CD4-positive, alpha-beta T cell treated with Interleukin-10 for 1 hour (primary cell): ENCODE results near the gene FAM193B.

Source experiments
- DNase-seq: peaks from one replicate; pipeline ENCODE4 v3.0.0-alpha.2; 2020

FAM193B gene

DNA sequence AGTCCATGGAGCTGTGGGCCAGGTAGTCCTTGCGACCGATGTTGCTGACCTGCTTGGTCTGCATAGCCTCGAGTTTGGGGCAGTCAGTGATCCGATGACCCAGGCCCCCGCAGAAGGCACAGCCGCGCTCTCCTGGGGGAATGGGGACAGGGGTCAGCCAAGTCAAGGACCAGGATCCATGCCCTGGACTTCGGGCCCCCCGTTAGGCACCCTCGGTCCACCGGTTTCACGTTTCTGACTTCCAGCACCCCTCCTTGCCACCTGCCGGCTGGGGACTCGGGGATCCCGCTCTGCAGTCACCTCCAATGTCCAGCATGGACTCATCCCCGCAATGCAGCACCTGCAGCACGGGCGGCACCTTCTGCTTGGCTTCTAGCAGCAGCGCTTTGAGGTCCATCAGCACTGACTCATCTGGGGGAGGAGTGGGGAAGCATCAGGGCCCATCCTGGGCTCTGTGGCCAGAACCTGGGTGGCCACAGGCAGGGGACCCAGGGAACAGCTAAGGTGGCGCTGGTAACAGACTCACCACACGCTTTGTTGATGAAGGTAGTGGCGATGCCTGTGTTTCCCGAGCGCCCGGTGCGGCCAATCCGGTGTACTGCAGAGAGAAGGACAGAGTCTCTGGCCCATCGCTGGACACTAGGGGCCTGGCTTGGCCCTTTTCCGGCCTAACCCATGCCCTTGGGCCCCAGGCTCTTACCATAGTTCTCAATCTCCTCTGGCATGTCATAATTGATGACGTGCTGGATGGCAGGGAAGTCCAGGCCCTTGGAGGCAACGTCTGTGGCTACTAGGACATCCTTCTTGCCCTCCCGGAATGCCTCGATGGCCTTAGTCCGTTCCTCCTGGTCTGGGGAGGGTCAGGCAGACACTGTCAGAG, 42.3 kb downstream of the FAM193B start:
- no peak for DNase-seq

DNA sequence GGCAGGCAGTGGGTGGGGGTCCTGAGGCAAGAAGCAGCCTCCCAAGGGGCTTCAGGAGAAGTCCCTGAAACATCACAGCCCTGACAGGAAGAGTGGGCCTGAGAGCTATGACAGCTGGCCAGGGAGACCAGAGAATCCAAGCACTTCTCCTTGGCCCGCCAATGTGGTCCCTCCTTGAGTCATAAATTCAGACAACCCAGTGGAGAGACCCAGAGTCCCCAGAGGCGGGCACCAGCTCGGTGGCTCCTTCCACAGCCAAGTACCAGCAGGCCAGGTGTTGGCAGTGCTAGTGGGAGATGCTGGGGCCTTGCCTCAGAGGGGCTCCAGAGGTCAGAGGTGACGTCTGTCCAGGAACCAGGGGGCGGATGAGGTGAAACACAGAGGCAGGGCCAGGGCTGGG, 43.2 kb downstream of the FAM193B start:
- no peak for DNase-seq

DNA sequence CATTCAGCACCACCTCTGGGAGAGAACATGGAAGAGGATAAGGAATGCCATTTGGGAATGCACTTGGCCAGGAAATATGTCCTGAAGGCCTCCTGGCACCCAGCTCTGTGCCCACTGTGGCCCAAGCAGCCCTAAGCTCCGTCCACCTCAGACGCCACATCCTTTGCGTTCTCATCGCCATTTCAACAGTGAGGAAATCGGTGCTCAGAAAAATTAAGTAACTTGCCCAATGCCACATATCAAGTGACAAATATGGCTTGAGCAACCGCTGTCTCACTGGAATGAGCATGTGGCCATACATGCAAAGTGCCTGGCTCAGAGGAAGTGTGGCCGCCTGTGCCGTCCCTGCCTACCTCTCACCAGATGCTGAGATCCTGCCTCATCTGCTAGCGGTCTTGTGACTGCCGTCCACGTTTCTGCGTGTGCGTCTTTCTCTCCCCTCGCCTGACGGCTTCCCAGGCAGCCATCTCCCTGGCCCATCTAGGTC, 43.8 kb downstream of the FAM193B start:
- no peak for DNase-seq

DNA sequence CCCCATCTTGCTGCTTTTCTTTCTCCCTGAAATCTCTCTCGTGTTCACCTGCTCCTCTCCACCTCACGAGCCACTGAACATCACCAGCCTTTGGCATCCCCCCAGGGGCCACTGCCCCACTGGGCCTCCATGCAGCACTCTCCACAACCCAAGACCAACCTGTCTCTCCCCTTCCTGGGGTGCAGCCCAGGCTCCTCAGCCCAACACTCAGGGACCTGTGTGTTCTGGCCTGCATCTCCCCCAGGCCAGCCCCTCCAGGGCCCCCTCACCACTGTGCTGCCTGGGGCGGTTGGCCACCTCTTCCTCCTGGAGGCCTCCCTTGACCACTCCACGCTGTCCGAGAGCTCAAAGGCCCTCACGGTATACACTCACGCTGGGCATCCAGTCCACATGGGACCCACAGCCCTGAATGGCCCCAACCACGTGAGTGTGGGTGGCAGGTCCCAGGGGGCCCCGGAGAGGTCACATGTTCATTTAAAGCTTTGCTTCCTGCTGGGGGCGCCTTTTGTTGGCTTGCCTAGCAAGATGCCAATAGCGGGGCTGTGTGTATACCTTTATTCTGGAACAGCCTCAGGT, 44.3 kb downstream of the FAM193B start:
- DNase-seq = no peak

DNA sequence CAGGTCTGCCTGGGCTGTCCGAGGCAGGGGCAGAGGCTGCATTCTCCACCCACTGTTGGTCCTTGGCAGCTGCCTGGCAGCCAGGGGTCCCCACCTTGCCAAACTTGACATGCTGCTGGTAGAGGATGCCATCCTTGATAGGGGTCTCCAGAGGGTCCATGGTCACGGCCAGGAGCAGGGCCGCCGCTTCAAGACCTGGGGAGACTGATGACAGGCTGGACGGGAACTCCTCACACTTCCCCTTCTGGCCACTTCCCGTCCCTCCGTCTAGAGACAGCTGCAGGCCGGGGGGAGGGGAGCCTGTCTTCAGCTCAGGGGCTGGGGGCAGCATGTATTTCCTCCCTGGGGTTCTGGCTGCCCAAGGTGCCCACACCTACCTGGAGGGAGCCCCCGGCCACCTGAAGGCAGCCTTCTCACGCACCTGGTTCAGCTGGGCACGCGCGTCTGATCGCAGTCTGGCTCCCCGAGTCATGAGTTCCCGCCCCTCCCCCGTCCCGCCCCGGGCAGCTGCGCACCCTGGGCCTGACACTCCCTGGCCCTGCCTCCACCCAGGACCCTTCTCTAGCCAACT, 44.9 kb downstream of the FAM193B start, which contains the start of gene DOK3:
Gene DOK3 (minus strand): TSS at position 446 of the 571 bp plus-strand sequence. CDS start 286 bp downstream, at position 160.
- DNase-seq = no peak

DNA sequence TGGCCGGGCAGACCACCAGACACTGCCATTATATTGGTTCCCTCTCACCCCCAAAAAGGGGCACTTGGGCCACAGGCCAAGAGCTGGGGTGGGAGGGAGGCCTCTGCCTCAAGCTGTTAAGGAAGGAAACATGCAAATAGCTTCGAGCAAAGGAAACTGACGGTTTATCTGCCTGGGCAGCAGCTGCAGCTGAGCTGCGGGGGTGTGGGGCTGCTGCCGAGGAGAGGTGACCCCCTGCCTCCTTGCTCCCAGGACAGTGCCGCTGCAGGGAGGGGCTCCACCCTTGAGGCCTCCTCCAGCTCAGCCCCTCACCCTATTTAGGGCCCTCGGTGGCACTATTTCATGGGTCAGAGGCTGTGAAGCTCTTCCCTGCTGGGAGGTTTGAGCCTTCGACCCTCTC, 45.5 kb downstream of the FAM193B start:
- no peak for DNase-seq

DNA sequence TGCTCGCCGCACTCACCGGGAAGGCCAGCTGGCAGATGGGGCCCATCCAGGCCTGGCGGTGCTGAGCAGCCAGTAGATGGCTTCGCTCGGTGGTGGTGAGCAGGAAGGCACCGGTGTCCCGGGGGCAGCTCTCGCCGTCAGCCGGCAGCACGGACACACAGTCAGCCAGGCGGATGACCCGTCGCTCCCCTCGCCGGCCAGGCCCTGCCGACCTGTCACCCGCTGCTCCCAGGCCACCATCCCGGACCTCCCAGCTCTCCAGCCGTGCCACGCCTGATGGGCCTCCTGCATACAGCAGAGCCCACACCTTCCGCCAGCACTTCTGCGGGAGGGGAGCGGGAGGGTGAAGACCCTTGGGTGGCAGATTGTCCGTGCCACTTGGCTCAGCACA, 46.1 kb downstream of the FAM193B start:
- DNase-seq = no peak

DNA sequence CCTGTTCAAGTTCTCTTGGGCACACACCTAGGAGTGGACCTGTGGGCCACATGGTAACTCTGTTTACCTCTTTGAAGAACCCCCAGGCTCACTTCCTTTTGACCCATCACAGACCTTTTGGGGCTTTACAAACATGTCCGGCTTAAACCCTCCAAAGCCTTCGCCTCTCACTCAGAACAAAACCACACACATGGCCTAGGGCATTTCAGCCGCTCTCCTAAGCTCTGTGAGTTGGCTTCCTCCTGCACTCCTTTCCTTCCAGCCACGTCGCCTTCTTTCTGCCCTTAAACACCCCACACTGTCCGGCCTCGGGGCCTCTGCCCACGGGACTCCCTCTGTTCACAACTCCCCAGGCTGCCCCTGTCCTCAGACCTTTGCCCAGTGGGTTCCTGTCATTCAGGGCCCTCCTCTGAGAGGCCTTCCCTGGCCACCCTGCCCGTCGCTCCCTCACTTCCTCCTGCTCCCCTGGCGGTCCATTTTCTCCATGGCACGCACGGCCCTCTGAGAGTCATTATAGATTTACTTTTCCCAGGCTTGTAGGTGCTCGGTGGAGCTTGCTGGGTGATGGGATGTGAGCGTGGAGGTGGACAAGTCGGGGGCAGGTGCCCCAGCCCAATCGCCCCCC, 46.7 kb downstream of the FAM193B start:
- no peak for DNase-seq

DNA sequence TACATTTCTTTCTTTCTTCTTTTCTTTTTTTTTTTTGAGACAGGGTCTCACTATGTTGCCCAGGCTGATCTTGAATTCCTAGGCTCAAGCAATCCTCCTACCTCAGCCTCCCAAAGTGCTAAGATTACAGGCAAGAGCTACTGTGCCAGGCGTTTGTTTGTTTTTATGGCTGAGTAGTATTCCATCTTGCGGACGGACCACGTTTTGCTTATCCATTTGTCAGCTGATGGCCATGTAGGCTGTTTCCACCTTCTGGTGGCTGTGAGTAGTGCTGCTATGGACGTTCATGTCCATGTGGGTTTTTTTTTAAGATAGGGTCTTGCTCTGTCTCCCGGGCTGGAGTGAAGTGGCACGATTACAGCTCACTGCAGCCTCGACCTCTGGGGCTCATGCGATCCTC, 47.2 kb downstream of the FAM193B start:
- no peak for DNase-seq

DNA sequence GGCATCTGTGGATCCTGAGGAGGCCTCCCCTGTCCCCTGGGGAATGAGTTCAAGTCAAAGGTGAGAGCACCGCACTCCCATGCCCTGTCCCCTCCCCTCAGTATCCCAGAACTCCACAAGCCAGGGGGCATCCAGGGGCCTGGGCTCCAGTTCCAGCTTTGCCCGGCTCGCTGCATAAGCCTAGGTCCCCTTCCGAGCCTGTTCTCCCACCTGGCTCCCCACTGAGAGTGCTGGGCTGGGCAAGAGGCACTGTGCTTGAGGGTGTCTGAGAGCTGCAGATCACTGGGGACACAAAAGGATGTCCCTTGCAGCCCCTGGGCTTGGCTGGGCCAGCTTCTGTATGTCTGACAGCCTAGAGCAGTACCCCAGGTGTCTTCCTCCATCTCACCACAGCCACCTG, 49.3 kb downstream of the FAM193B start:
- no peak for DNase-seq

DNA sequence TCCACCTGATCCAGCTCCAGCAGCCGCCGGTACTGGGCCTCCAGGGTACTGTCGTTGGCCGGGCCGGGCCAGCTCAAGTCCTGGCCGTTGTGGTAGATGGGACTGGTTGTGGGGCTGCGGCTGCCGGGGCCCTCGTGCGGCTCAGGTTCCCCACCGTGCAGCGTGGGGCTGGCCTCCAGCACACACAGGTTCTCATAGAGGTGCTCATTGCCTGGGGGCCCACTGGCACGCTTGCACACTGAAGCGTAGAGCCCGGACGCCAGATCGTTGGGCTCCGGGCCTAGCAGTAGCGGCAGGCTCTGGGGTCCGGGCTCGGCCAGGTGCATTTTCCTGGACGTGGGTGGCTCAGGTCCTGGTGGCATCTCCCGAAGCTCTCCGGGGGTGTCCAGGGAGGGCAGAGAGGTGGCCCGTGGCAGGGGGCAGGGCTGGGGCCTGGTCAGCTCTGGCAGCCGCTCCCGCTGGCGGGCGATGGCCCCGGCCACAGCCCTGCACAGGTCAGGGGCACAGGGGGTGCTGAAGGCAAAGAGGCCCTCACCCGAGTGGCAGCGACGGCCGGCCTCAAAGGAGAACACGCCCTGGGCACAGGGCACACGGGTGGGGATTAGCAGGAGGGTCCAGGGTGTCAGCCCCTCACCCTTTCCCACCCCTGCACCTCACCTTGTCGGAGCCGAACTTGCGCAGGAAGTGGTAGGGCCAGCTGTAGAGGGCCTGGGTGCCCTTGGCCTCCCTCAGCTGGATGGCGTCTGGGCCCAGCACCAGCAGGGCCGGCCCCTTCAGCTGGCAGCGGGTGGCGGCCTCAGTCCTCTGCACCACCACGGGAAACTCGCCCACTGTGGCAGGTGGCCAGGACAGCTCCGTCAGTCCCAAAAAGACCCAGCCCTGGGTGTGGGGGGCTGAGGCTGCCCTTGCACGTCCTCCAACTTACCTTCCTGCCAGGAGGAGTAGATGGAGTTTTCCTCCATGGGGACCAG, 50.0 kb downstream of the FAM193B start:
- no peak for DNase-seq

DNA sequence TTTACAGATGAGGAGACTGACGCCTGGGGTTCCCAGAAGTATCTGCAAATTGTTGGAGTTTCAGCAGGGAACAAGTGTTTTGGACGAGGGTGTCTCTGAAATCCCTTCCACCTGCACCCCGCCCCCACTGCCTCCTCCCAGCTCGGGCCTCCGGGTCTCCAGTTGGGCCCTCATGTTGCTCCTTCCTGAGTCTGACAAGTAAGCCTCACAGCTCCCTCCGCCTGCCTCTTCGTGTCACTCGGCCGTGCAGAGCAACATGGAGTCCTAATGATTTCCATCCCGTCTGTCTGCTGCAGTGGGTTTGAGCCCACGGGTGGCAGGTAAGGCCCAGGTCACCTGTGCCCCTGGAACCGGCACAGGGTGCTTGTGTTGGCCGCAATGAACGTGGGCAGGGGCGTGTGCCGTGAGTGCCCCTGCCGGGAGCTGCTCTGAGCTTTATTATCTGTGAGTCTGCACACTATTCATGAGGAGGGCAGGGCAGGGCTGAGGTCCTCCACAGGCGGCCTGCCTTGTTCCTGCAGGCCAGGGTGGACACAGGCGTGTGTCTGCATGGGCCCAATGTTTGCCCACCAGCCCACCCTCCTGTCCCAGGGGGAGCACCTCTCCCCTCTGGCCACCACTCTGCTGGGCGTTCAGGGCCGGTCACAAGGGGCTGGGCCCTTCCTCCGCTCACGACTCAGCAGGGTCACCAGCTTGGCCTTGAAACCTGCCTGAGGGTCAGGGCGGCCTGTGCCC, 50.8 kb downstream of the FAM193B start:
- no peak for DNase-seq

DNA sequence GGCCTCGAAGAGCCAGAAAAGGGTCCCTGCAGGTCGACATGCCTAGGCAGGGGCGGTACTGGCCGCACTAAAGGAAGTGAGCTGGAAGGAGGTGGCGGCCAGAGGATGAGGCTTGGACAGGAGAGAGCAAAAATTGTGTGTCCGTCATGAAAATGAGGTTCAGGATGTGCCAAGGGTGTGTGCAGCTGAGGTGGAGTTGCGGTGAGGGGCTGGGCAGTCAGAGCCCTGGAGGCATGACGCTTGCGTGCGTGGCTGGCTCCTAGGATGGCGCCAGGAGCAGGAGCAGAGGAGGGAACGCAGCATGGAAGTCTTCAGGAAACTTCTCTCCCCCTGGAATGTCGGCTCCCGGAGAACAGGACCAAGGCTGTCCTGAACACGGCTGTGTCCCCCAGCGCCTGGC, 51.5 kb downstream of the FAM193B start:
- DNase-seq = no peak

DNA sequence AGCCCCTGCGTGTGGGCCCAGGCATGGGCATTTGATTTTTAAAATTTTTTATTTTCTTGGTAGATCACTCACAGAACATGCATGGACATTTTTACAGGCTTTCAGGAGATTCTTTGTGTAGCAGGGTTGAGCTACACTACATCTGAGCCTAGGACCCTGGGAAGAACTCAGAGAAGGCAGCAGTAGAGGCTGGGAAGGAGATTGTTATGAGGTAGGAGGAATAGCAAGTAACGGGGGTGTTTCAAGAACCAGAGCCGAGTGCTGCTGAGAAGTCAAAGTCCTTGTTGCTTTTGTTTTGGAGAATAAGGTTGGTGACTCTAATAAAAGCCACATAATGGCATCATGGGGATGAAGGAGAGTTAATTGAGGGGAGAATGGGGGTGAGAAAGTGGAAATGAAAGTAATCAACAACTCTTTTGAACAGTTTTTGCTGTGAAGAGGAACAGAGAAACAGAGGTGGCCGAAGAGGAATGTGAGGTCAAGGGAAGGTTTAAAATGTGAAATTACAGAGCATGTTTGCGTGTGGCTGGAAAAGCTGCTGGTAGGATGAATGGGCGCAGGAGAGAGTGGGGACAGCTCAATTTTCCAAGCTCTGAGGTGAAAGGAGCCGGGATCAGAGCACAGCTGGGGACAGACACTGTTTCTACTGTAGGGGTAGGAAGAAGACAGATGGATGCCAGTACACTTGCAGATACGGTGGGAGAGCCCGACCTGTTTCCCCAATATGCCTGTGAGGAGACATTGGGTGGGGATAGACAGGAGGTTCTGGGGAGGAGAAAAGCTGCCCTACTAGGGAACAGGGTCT, 52.3 kb downstream of the FAM193B start:
- DNase-seq = no peak

DNA sequence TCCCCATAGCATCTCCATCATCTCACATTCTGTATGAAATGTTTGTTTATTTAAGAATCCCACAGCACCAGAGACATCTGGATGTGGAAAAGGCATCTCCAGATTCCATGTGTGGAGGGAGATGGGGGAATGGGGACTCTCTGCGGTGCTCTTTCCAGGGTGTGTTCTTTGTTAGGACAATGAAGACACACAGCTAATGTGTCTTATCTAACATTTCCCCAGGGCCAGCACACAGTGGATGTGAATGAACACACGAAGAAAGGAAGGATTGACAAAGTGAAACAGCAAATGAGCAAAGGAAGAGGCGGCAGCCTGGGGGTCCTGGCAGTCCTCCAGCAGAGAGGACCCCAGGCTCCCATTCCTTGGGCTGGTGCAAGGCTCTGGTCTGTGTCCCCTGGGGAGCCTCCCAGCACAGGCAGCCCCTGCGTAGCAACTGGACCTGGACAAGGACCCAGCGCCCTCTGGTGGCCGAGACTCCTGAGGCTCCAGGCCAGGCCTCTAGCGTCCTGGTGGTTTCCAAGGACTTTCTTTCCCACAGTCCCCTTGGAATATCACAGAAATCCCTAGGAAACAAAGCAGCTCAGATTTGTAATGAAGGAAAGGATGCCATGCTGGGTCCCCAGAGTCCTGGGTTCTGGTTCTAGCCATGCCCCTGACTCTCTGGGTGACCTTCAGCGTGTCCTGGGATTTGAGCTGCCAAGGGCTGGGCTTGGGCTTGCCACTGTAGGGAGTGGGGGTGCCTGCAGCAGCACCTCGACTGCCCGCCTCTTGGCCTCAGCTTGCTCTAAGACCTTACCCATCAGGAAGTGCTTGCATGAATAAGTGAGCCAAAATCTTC, 53.5 kb downstream of the FAM193B start:
- DNase-seq = peak; percentile 83

DNA sequence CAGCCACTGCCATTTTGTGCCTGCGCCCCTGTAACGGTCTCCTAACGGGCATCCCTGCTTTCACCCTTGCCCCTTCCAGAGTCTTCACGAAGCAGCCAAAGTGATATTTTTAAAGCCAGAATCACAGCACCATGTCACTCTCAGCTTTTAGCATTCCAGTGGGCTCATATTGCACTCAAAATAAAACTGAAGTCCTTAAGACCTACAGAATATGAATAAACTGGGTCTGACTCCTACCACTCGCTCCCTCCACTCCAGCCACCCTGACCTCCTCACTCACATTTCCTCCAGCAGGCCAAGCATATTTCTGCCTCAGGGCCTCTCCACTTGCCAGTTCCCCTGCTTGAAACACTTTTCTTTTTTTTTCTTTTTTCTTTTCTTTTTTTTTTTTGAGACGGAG, 54.5 kb downstream of the FAM193B start:
- no peak for DNase-seq

DNA sequence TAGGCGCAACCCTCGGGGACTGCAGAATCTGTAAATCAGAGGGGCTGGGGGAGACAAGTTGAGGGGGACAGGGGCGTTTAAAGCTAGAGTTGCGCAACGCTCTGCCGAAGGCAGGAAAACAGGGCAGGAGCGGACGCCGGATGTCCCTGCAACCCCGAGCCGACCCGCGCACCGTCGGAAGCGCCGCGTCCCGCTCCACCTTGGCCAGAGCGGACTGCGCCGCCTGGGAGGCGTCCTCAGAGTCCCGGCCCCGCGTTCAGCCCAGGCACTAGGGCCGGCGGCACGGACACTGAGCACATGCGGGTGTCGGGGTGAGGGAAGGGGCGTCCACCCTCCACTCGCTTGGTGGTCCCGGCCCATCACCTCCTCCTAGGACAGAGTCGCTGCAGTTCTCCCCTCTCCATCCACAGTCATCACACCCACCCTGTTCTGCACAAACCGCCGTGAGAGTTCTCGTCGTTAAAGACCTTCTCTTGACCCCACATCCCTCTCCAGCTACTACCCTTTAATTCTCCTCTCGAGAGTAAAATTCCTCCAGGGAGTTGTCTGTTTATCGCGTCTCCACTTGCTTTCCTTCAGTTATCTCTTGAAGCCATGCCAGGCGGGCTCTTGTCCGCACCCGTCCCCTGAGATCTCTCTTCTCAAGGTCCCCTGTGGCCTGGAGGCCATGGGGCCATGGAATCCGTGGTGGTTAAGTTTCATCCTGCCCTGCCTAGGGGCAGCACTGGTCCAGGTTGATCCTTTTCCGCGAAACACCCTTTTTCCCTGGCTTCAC, 56.2 kb downstream of the FAM193B start:
- DNase-seq = no peak

DNA sequence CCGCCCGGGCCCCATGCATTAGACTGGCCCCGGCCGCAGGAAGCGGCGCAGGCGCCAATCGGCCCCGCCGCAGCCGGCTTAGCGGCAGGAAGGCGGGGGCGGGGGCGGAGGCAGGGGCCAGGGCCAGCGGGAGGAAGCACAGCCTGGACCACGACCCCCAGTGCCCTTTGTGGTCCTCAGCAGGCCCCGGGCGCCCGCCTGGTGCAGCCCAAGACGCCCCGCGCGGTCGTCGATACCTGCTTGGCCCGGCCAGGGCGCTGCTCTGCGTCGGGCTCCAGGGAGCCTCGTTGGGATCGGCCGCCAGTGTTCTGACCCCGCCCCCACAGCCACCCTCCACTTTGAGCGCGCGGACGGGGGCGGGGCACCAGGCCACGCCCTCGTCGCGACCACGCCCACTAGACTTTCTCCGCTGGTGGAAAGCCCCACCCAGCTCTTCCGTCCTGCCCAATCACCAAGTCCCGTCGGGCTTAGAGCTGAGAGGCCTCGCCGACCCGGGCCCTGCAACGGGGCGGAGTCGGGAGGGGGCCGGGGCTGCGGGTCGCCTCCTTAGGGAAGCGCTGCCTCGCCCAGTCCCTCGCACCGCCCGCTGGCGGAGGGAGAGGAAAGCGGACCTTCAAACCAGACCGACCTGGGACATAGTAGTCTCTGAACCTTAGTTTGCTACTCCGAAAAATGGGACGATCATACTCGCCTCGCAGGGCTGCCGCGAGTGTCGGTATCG, 56.9 kb downstream of the FAM193B start, which contains the start of gene PDLIM7:
Gene PDLIM7 (minus strand): TSS at position 313 of the 721 bp plus-strand sequence. CDS start 1,092 bp downstream, outside the sequence.
- peak; percentile 95 for DNase-seq
